SHP77 (cell line): ENCODE data around the gene RARG.
"Not testable (repeated sequence)": the region's sequence is repeated elsewhere in the genome, so short reads cannot be mapped to it uniquely, and the experiment has no call there.

Source experiments
- DNase-seq, 2 experiments: peaks; one replicate each; lab custom pipeline; 2025; lab: John Stamatoyannopoulos, UW

The RARG gene

DNA sequence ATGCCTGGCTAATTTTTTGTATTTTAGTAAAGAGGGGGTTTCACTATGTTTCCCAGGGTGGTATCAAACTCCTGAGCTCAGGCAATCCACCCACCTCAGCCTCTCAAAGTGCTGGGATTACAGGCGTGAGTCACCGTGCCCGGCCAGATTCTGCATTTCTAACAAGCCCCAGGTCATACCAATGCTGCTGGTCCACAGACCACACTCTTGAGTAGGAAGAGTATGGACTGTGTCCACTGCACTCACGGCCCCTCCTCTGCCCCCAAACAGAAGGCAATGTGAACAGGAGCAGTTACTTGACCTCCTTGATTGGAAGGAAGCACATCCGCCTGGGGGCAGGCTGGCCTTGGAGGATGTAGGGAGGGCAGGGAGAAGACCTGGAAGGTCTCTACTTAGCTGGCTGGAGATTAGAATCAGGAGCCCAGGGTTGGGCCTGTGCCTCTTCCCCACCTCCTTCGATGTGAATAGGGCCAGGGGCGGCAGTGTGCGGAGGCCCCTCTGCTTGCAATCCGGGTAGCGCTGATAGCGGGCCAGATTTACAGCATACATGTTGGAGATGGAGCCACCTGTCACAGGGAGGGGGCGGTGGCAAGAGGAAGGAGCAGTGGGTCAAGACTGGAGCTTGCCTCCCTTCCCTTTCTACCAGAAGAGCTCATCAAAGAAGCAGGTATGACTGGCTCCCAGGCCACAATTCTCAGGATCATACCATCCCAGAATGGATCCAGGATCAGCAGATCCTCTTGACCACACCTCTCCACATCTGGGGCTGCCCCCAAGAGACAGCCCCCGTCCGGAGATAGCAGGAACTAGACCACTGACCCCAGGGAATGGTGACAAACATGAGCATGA is 60.9 kb downstream of the RARG start:
- no peak for DNase-seq

GRCh38 chr12:53170215-53170614 is 61.8 kb downstream of the RARG start:
- no peak for DNase-seq

DNA sequence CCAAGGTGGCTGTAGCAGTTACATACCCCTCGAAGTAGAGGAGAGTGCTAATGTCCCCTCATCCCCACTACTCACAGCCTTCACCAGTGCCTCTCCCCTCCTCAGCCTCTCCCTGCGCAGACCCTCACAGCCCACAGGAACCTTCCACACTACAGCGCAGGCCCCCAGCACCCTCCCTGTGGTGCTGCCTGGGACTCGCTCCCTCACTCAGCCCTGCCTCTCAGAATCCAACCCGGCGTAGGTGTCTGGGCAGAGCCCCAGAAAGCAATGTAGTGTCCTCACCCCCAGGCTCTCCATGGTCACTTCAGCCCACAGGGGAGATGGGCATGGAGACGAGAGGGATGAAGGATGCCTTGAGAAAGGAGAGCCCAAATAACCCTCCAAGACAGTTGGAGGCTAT is 62.4 kb downstream of the RARG start:
- no peak for DNase-seq

DNA sequence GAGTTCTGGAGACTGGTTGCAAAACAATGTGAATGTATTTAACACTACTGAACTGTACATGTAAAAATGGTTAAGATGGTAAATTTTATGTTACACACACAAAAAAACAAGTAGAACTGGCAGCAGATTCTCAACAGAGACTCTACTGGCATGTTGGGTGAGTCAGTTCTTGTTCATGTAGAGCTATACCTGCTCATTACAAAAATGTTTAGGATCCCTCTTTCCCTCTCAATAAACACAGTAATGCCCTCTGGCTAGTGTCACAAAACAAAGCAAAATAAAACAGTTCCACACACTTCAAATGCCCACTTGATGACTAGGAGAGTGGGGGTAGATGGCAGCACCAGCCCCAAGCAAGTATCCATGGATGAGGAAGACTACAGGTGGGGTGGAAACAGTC is 65.2 kb downstream of the RARG start:
- DNase-seq: no peak

DNA sequence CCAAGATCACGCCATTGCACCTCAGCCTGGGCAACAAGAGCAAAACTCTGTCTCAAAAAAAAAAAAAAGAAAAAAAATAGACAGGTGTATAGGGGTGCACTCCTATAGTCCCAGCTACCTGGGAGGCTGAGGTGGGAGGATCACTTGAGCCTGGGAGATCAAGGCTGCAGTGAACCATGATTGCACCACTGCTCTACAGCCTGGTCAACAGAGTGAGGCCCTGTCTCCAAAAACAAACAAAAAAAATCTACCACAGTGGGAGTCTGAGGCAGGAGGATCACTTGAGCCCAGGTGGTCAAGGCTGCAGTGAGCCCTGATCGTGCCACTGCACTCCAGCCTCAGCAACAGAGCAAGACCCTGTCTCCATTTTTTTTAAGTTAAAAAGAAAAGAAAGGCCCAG is 69.0 kb downstream of the RARG start:
- DNase-seq: not testable (repeated sequence)

DNA sequence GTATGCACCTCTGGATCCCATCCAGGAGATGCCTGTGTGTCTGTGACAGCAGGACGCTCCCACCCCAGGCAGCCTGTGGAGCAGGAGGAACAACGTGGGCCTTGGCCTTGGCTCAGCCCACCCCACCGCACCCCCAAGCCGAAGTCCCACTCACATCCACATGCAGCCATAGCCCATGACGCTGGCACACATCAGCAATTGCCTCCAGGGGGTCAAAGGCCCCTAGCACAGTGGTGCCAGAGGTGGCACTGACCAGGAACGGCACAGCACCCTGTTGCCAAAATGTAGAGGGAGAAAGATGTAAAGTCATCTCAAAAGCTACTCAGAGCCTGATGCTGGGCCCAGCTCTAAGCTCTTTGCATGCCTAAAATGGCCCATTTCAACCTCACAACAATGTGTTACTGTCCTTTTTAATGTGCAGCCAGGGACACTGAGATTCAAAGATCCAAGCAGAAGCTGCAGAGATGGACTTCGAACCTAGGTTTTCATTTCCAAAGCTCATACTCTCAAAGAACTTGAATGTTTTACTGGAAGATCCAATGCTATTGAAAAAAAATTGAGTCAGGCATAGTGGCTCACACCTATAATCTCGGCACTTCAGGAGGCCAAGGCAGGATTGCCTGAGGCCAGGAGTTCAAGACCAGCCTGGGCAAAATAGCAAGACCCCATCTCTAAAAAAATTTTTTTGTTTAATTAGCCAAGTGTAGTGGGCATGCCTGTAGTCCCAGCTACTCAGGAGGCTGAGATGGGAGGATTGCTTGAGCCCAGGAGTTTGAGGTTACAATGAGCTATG is 70.7 kb downstream of the RARG start:
- no peak for DNase-seq

DNA sequence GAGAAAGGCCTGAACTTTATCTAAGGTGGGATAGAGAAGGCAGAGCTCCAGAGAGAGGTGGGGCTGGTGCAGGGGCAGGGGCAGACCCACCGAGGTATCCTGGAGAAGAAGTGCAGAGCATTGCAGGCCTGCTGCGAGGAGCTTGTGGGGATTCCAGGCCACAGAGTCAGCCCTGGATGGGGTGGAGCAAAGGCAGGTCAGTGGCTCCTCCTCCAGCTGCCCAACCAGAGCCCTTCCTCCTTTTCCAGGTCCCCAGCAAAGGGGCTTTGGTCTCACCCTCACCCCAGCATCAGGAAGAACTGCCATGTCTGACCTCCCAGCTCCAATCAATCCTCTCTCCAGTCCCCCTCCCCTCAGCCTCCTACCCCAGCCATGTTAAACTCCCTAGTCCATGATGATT is 71.3 kb downstream of the RARG start:
- no peak for DNase-seq
